Mesenchymal stem cell (in vitro differentiated cells and primary cell): ENCODE results near the gene MED27.

Source experiments
- DNase-seq: peaks from one replicate; pipeline ENCODE4 v3.0.0-alpha.2; 2013
- H2AFZ ChIP-seq: one replicate; pipeline ENCODE4 v1.6.1; 2013; ENCODE audit warnings: low read depth, mild to moderate bottlenecking, control low read depth, inconsistent platforms, low read length, moderate library complexity
- H2AK5ac ChIP-seq: 2 replicates; pipeline ENCODE4 v1.6.1; 2013; ENCODE audit warnings: low read length, moderate library complexity, mild to moderate bottlenecking, inconsistent platforms; ENCODE audit not compliant: severe bottlenecking
- H2BK120ac ChIP-seq: one replicate; pipeline ENCODE4 v1.6.1; 2013; ENCODE audit warnings: low read depth, mild to moderate bottlenecking, inconsistent platforms, low read length, moderate library complexity
- H2BK12ac ChIP-seq, 2 experiments: one replicate each; pipeline ENCODE4 v1.6.1; 2013; ENCODE audit warnings: inconsistent platforms in 2 of 2, low read length in 2 of 2, mild to moderate bottlenecking in 2 of 2, moderate library complexity in 2 of 2, control low read depth in 1 of 2
- H2BK15ac ChIP-seq: one replicate; pipeline ENCODE4 v1.6.1; 2013; ENCODE audit warnings: mild to moderate bottlenecking, low read depth, inconsistent platforms; ENCODE audit not compliant: poor library complexity, severe bottlenecking
- H2BK5ac ChIP-seq: 2 replicates; pipeline ENCODE4 v1.6.1; 2013; ENCODE audit warnings: low read depth, mild to moderate bottlenecking, low read length, control low read depth, inconsistent platforms; ENCODE audit not compliant: poor library complexity, severe bottlenecking
- H3K14ac ChIP-seq, 2 experiments: one replicate each; pipeline ENCODE4 v1.6.1; 2013; ENCODE audit warnings: inconsistent platforms in 2 of 2, low read length in 2 of 2, control low read depth in 1 of 2, mild to moderate bottlenecking in 1 of 2, moderate library complexity in 1 of 2
- H3K18ac ChIP-seq, 2 experiments: one replicate each; pipeline ENCODE4 v1.6.1; 2013; ENCODE audit warnings: inconsistent platforms in 2 of 2, low read length in 2 of 2, control low read depth in 1 of 2, low read depth in 1 of 2, mild to moderate bottlenecking in 1 of 2
- H3K23ac ChIP-seq, 2 experiments: one replicate each; pipeline ENCODE4 v1.6.1; 2013; ENCODE audit warnings: inconsistent platforms in 2 of 2, low read length in 2 of 2, mild to moderate bottlenecking in 2 of 2, moderate library complexity in 2 of 2, control low read depth in 1 of 2
- H3K27ac ChIP-seq: 2 replicates; pipeline ENCODE4 v1.5.1; 2013; ENCODE audit warnings: mild to moderate bottlenecking, moderate library complexity, low read length, control low read depth, inconsistent platforms; ENCODE audit not compliant: poor library complexity, severe bottlenecking
- H3K27me3 ChIP-seq, 2 experiments: 2 replicates each; pipeline versions ENCODE4 v1.6.1 to v1.7.0; 2013; ENCODE audit warnings: low read length in 2 of 2, mild to moderate bottlenecking in 2 of 2, moderate library complexity in 2 of 2, control low read depth in 1 of 2, inconsistent platforms in 1 of 2; ENCODE audit not compliant: control insufficient read depth in 1 of 2, insufficient read depth in 1 of 2
- H3K36me3 ChIP-seq, 2 experiments: 2 replicates each; pipeline versions ENCODE4 v1.6.1 to v1.7.0; 2013; ENCODE audit warnings: low read length in 2 of 2, control low read depth in 1 of 2, inconsistent platforms in 1 of 2, low read depth in 1 of 2, mild to moderate bottlenecking in 1 of 2; ENCODE audit not compliant: insufficient read depth in 2 of 2, control insufficient read depth in 1 of 2
- H3K4ac ChIP-seq, 2 experiments: one replicate each; pipeline ENCODE4 v1.6.1; 2013; ENCODE audit warnings: inconsistent platforms in 2 of 2, low read length in 2 of 2, mild to moderate bottlenecking in 2 of 2, moderate library complexity in 2 of 2, control low read depth in 1 of 2, low read depth in 1 of 2
- H3K4me1 ChIP-seq: 2 replicates; pipeline ENCODE4 v1.6.1; 2013; ENCODE audit warnings: low read depth, low read length, control low read depth; ENCODE audit not compliant: control insufficient read depth, insufficient read depth
- H3K4me2 ChIP-seq: 2 replicates; pipeline ENCODE4 v1.6.1; 2013; ENCODE audit warnings: low read length, mild to moderate bottlenecking, inconsistent platforms; ENCODE audit not compliant: poor library complexity, severe bottlenecking
- H3K4me3 ChIP-seq, 2 experiments: 2 replicates each; pipeline versions ENCODE4 v1.5.1 to v1.7.0; 2013; ENCODE audit warnings: low read length in 2 of 2, mild to moderate bottlenecking in 2 of 2, control low read depth in 1 of 2, low read depth in 1 of 2; ENCODE audit not compliant: insufficient read depth in 1 of 2
- H3K79me1 ChIP-seq: replicated peaks from 2 replicates; pipeline ENCODE4 v1.6.1; 2013; ENCODE audit warnings: mild to moderate bottlenecking, control low read depth, low read length, inconsistent platforms; ENCODE audit not compliant: poor library complexity, severe bottlenecking
- H3K9ac ChIP-seq: 2 replicates; pipeline ENCODE4 v1.7.0; 2013; ENCODE audit warnings: mild to moderate bottlenecking, low read length, moderate library complexity
- H3K9me3 ChIP-seq: 2 replicates; pipeline ENCODE4 v1.7.0; 2013; ENCODE audit warnings: mild to moderate bottlenecking, low read length; ENCODE audit not compliant: control insufficient read depth
- H4K8ac ChIP-seq: one replicate; pipeline ENCODE4 v1.6.1; 2013; ENCODE audit warnings: inconsistent platforms, mild to moderate bottlenecking, low read length, moderate library complexity
- H4K91ac ChIP-seq: one replicate; pipeline ENCODE4 v1.6.1; 2013; ENCODE audit warnings: mild to moderate bottlenecking, low read length, inconsistent platforms
- WGBS: methylation state at CpG from one replicate; pipeline ENCODE4 v1.1.7; 2013; ENCODE audit warnings: mixed read lengths; 5-methylcytosine and 5-hydroxymethylcytosine counted together

The MED27 gene

GRCh38 chr9:132000659-132001058 lies 79.0 kb downstream of the MED27 start:
- Histone ChIP-seq H3K79me1 (peaks cover 45% of the 10 kb centered on the region), H2BK5ac (no peak overlapping the region)
- WGBS: 65% methylated on average over 2 of the region's 3 CpGs

GRCh38 chr9:131999692-132000551 lies 79.7 kb downstream of the MED27 start:
- H3K23ac ChIP-seq: no peak overlapping the region
- no peak overlapping the region for H2AFZ ChIP-seq
- peaks cover 11% of the 10 kb centered on the region for H3K4me1 ChIP-seq
- H3K9ac ChIP-seq: no peak overlapping the region
- H3K4me2 ChIP-seq: no peak overlapping the region
- H2BK12ac ChIP-seq: no peak overlapping the region
- no peak overlapping the region for H2BK120ac ChIP-seq
- H3K18ac ChIP-seq: no peak overlapping the region
- H3K79me1 ChIP-seq: peaks cover 47% of the 10 kb centered on the region
- H4K8ac ChIP-seq: no peak overlapping the region
- no peak overlapping the region for H2BK15ac ChIP-seq
- peaks cover 6 to 14% of the 10 kb centered on the region in 2 experiments for H3K36me3 ChIP-seq
- no peak overlapping the region for H2AK5ac ChIP-seq
- no peak overlapping the region for H2BK5ac ChIP-seq
- H3K27ac ChIP-seq: peak overlapping the region; percentile 78
- peak; percentile 95 for DNase-seq
- 6% methylated on average over 4 of the region's 4 CpGs for WGBS
- no peak overlapping the region for H4K91ac ChIP-seq
- H3K9me3 ChIP-seq: peaks cover 8% of the 10 kb centered on the region
- H3K27me3 ChIP-seq: no peaks in the 10 kb centered on the region
- H3K4ac ChIP-seq: no peak overlapping the region
- no peak overlapping the region for H3K4me3 ChIP-seq
- no peak overlapping the region for H3K14ac ChIP-seq

More at GRCh38 chr9:132000659-132001058, 79.0 kb downstream of the MED27 start:
- no peak overlapping the region for H4K91ac ChIP-seq
- H2AK5ac ChIP-seq: no peak overlapping the region
- H3K9me3 ChIP-seq: peaks cover 8% of the 10 kb centered on the region
- no peak overlapping the region for H3K27ac ChIP-seq
- H2BK12ac ChIP-seq: no peak overlapping the region
- H3K23ac ChIP-seq: no peak overlapping the region
- peaks cover 11% of the 10 kb centered on the region for H3K4me1 ChIP-seq
- H3K18ac ChIP-seq: peak overlapping the region in 1 of 2 experiments; percentile 42
- H2AFZ ChIP-seq: no peak overlapping the region
- H3K4me3 ChIP-seq: no peak overlapping the region
- H3K14ac ChIP-seq: no peak overlapping the region
- H2BK120ac ChIP-seq: no peak overlapping the region
- H3K9ac ChIP-seq: no peak overlapping the region
- no peak overlapping the region for H4K8ac ChIP-seq
- no peak for DNase-seq
- H3K36me3 ChIP-seq: peaks cover 6 to 14% of the 10 kb centered on the region in 2 experiments
- H2BK15ac ChIP-seq: no peak overlapping the region
- H3K27me3 ChIP-seq: no peaks in the 10 kb centered on the region
- no peak overlapping the region for H3K4me2 ChIP-seq
- H3K4ac ChIP-seq: peak overlapping the region in 1 of 2 experiments; percentile 21

GRCh38 chr9:131997779-131998178 lies 81.9 kb downstream of the MED27 start:
- H4K91ac ChIP-seq: no peak overlapping the region
- H3K4me1 ChIP-seq: peaks cover 3% of the 10 kb centered on the region
- H2BK120ac ChIP-seq: no peak overlapping the region
- DNase-seq: no peak
- H3K4ac ChIP-seq: peak overlapping the region in 1 of 2 experiments; percentile 34
- H2BK12ac ChIP-seq: no peak overlapping the region
- no peak overlapping the region for H3K23ac ChIP-seq
- H2BK5ac ChIP-seq: no peak overlapping the region
- no peak overlapping the region for H3K18ac ChIP-seq
- H3K9me3 ChIP-seq: peaks cover 8% of the 10 kb centered on the region
- peaks cover 51% of the 10 kb centered on the region for H3K79me1 ChIP-seq
- no peak overlapping the region for H3K9ac ChIP-seq
- H3K27me3 ChIP-seq: no peaks in the 10 kb centered on the region
- H4K8ac ChIP-seq: no peak overlapping the region
- peak overlapping the region in 1 of 2 experiments; percentile 53 for H3K14ac ChIP-seq
- no peak overlapping the region for H3K4me2 ChIP-seq
- H3K36me3 ChIP-seq: peaks cover 6 to 20% of the 10 kb centered on the region in 2 experiments
- H2AFZ ChIP-seq: no peak overlapping the region
- no peak overlapping the region for H2AK5ac ChIP-seq
- no peak overlapping the region for H3K27ac ChIP-seq
- H3K4me3 ChIP-seq: no peak overlapping the region
- H2BK15ac ChIP-seq: no peak overlapping the region
- 92% methylated on average over 7 of the region's 7 CpGs for WGBS

GRCh38 chr9:131997076-131997475 lies 82.6 kb downstream of the MED27 start:
- no peak overlapping the region for H3K18ac ChIP-seq
- H2AK5ac ChIP-seq: no peak overlapping the region
- no peak overlapping the region for H2BK15ac ChIP-seq
- H4K91ac ChIP-seq: no peak overlapping the region
- no peak overlapping the region for H2AFZ ChIP-seq
- H3K4ac ChIP-seq: no peak overlapping the region
- H3K79me1 ChIP-seq: peaks cover 55% of the 10 kb centered on the region
- peaks cover 6 to 20% of the 10 kb centered on the region in 2 experiments for H3K36me3 ChIP-seq
- no peak overlapping the region for H3K23ac ChIP-seq
- no peak overlapping the region for H3K14ac ChIP-seq
- no peak overlapping the region for H2BK120ac ChIP-seq
- no peak overlapping the region for H2BK12ac ChIP-seq
- peaks cover 8% of the 10 kb centered on the region for H3K9me3 ChIP-seq
- H3K27ac ChIP-seq: no peak overlapping the region
- no peak overlapping the region for H3K4me3 ChIP-seq
- H3K4me2 ChIP-seq: no peak overlapping the region
- no peak overlapping the region for H4K8ac ChIP-seq
- H3K4me1 ChIP-seq: no peaks in the 10 kb centered on the region
- DNase-seq: no peak
- 98% methylated on average over 6 of the region's 6 CpGs for WGBS
- no peak overlapping the region for H2BK5ac ChIP-seq
- no peak overlapping the region for H3K9ac ChIP-seq
- no peaks in the 10 kb centered on the region for H3K27me3 ChIP-seq
